GM18526 (cell line): Measurements from ENCODE around the gene SORCS3.

Experiments used
- POLR2A ChIP-seq: IDR thresholded peaks from 3 replicates; pipeline ENCODE4 v1.6.1; 2011; ENCODE audit not compliant: insufficient read length; ENCODE audit errors: extremely low read depth

The SORCS3 gene

DNA sequence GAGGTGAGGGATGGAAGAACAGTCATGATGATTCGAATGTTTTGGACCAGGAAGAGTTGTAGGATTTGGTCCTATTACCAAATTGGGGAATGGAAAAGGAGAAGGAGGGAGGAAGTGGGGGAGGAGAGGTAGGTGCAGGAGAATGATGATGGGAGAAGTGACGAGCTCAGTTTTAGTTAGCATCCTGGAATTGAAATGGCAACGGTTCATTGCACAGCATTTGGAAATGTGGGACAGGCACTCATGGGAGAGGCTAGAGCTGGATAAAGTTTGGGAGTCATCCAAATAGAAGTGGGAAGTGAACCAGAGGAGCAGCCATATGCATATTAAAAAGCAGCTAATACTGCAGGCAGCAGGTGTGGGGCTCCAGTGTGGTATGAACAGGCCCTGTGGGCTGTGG, 253.6 kb downstream of the SORCS3 start:
- no peak for TF ChIP-seq POLR2A

DNA sequence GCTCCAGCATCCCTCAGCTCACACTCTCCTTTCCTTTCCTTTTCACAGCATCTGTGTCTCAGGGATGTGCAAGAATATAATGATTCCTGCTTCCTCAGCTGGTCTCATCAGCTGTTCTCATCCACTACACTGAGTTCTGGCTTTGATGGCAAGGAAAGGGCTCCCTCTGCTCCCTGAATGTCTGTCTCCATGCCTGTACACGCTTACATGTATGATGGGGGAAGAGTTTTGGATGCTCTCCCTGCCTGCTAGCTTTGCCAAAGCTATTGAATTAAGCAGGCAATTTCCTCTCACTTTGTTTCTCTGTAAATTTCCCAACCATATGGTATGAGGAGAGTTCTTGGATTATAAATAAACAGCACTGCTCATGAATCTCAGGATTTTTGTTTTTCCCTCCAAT, 254.5 kb downstream of the SORCS3 start:
- TF ChIP-seq POLR2A = no peak

DNA sequence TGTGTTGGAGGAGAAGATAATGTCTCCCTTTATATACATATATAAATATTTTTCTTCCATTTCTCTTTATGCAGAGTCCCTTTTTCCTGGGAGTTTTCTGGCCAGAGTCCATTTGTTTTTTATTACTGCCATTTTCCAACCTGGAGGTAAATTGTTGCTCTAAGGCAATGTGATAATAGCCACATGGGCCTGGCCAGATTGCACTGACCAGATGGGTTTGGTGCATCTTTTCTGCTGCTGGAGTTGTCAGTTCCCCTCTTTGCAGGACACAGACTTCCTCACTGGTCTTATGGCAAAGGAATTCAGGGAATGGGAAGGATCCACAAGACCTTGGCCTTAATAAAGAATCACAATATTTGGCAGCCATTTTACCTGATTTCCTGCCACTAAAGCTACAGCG, 254.9 kb downstream of the SORCS3 start:
- no peak for TF ChIP-seq POLR2A

DNA sequence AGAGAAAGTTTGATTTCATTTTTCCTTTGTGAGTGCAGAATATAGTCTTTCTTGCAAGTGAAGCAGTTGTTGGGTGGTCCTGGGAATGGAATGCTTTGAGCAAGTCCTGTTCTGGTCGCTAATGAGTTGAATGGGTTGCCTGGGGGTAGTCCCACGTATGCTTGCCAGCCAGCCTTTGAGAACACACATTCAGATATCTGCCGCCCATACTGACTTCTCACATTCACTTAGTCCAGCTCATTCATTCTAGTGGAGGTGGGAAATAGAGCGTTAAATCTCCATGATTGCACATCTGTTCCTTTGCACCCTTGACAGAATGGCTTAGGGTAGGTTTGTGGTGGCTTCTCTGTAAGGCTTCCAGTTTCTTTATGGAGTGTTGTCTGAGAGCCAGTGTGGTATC, 256.6 kb downstream of the SORCS3 start:
- no peak for TF ChIP-seq POLR2A

DNA sequence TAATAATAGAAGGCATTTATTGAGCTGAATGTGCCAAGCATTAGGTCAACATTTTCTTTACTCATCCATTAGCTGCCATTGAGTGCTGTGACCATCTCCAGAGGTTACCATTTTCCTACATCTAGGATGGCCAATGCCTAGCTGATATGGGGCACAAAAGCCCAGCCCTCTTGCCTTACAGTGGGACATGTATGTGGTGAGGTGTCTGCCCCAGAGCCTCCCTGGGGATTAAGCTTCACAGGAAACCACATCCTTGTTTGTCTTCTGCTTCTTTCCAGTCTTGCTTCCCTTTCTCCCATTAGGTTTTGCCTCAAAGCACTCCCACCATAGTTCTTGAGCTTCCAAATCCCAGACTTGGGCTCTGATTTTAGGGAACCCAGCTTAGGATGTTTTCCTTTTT, 258.7 kb downstream of the SORCS3 start:
- TF ChIP-seq POLR2A = no peak

DNA sequence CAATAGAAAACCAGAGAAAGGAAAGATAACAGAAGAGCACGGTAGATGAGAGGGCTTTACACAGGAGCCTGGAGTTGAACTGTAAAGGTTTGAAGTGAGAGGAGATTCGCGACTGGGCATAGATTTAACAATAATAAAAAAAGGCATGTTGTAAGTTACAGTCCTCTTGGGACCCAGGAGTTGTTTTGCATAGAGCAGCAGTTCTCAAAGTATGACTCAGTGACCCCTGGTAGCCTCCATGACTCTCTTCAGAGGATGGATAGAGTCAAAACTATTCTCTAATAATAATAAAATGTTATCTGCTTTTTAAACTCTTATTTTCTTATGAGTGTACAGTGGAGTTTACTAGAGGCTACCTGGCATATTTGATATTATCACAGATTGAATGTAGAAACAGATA, 262.3 kb downstream of the SORCS3 start:
- no peak for TF ChIP-seq POLR2A

DNA sequence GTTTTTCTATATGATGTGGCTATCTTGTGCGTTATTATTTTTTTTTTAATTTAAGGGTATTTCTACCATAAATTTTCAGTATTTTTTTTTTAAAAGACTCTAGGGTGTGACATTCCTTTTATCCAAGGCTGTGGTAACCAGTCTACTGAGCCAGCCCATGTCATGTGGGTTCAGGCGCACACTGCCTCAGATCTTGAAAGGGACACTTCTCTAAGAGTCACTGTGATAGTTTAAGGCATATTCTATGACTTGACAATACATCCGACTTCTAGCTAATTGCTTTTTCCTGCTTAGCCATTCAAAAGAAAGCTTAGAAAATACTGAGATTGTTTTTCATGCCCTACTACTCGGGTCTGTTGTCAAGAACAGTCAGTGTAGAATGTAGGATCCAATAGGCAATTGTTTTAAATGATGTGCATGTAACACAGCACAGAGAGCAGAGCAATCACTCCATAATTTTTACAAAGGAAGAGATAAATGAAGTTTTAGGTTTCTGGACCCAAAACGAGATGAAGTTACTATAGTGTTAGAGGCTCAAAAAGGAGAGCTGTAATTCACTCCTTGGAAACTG, 263.7 kb downstream of the SORCS3 start:
- no peak for TF ChIP-seq POLR2A

DNA sequence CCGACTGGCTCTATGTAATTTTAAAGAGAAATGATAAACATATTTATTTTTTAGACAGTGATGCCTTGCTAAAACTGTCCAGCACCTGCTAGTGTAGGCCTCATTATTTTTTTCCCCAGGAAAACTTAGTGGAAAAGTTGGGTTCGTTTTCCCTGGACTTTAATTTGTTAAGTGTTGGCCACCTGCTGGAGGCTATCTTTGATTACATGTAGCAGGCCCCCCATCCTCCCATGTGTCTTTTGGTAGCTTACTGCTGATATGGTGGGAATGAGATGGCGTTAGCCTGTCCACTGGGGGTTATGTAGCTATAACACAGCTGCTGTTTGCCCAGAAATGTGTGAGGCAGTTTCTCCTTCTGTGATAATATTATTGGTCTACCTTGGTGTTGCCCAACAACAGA, 265.0 kb downstream of the SORCS3 start:
- TF ChIP-seq POLR2A = no peak

DNA sequence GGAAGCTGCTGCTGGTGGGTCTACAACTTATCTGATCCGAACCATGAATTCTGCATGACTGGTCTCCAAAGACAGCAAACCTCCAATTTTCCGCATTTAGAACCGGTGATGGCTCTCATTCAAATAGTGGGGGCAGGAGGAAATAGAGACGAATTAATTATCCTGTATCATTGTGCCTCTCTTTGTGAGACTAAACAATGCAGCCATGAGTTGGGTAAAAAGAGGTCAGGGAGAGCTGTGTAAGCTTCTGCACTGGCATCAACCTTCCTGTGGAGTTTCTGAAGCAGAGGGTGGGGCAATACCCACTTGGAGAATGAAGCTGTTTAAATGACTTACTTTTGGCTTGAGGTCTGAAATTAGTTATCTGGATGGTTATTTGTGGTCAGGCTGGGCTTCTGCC, 266.4 kb downstream of the SORCS3 start:
- no peak for TF ChIP-seq POLR2A

DNA sequence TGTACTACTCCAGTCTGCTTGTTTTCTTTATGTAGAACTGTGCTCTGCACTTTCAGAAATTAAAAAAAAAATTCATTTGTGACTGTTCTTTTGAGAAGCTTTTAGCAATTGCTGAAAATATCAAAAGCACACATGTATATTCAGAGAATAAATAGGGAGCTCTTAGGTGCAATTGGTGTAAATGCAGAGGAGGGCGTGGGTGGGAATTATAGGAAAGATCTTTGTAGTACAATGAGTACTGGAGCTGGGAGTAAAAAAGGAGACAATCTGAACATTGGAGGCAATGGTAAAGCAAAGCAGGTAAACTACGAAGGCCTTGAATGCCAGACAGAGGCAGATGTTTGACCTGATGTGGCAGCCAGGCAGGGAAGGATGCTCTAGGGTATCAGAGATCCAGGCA, 267.5 kb downstream of the SORCS3 start:
- no peak for TF ChIP-seq POLR2A

DNA sequence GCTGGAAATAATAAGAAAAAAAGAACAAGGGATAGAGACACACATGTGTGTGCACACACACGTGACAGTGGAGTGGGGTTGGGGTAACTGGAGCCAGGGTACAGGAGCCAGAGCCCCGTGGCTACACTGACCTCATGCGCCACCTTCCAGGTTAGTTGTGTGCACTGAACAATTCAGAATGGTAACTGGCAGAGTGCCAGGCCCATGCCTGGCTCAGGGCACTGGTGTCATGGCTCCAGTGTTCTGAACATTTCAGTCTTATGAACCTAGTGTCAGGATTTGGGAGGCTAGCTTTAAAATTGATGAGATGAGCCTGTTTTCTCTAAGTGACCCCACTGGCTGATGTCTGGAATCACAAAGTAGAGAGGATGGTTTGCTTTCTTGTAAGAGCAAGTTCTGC, 269.6 kb downstream of the SORCS3 start:
- TF ChIP-seq POLR2A = no peak

DNA sequence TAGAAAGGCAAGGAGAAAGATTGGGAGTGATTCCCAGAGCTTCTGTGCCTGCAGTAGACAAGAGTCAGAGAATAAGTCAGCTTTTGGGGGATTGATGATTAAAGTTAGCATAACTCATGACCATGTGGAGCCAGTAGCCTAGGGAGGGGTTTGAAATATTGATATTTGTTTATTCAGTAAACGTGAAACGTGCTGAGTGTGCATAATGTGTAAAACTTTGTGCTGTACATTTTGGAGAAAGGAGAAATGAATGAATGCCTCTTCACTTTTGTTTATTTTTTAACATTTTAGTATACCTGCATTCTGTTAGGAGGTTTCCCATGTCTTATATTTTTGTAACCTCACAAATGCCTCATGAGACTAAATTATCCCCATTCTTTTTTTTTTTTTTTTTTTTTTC, 272.3 kb downstream of the SORCS3 start:
- no peak for TF ChIP-seq POLR2A

DNA sequence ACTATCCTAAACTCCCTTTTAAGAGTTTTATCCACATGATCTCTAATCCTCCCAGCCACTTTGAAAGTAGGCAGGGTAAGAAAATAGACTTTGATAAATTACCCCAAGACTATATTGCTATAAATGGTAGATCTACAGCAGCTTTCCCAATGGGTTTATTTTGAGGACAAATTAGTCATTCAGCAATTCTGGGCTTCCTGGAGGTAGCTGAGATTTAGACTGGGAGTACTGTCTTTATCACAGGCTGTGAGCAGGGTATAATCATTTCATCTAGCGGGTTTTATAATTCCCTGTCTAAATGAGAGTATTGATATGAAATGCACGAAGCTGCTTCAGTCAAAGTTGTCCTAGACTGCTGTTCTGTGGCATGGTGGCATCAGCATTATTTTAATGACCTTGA, 279.4 kb downstream of the SORCS3 start:
- TF ChIP-seq POLR2A = no peak

DNA sequence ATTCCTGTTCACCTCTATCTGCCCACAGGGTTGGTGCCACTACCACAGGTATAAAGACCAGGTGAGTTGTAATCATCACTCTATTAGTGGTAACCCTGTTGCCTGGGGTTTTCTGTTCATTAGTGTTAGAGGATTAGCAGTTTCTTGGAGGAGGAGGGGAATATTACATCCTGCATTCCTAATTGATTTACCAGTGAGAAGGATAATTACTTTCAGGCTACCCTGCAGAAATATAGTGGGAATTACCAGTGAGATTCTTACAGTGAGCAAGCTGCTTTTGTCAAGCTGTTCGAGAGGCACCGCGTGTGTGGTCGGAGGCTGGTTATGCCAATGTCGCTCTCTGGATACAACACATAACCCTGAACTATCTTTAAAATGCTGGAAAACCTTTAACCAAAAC, 280.7 kb downstream of the SORCS3 start:
- TF ChIP-seq POLR2A = no peak

DNA sequence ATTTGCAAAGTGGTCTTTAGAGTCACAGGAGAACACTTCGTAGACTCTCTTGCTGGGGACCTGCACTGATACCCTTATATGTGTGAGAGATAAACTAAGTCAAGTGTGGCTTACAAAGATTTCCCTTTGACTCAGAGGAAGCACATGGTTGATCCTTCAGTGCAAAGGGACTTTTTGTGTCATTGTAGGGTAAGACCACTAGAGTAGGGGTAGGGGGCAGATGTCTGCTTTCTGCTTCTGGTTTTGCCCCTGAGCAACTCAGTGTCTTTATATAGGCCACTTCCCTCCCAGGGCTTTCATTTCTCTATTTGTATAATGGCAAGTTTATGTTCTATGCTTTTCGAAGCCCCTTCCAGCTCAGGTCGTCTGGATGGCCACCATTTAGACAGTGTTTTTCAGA, 281.7 kb downstream of the SORCS3 start:
- TF ChIP-seq POLR2A = no peak

DNA sequence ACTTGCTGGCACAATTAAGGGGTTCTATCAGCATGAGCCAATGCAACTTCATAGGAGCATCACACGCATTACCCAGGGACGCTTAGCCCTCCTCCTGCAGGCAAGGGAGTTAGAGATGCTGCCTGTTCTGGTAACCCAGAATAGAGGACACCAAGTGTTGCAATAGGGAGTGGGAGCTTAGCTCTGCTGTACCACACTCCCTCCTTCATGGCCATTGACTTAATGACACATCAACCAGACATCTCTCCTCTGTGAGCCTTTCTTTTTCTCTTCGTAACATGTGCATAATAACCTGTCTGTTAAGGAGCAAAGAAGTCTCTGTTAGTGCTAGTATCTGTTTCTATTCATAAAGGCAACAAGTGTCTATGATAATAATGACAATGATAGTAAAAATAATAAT, 282.4 kb downstream of the SORCS3 start:
- no peak for TF ChIP-seq POLR2A

DNA sequence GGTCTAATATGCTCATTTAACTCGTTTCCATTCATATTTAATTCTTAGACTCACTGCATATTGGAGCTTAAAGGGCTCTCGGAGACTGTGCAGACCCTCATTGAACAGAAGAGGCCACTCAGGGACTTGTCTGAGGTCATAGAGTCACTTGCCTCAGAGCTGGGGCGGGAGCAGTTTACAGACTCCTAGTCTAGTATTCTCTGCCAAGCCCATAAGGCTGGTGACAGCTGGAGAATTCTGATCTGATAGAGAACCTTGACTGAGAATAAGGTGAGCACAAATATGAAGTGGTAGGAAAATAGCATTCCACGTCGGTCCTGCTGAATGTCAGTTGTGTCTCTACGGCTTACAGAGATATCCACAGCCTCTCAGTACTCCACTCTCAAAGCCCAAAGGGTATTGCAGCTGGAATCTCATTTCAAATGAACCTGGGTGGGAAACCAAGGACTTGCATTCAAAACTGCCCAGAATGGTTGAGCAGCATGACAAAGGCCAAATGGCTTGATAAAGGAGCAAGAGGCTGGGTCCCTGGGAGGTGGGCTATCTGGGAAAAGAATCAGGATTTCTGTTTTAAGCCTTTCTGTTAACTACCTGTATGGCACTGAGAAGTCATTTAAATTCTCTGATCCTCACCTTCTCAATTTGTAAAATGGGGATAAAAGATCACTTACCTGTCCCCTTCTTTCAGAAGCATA, 283.2 kb downstream of the SORCS3 start:
- no peak for TF ChIP-seq POLR2A
